ENCODE data around the gene KCNK7. TPM values are rescaled to one million over a fixed set of nuclear protein-coding genes. Genes with fewer than 3 reads are reported as not detected.

KCNK7 gene
- total and polyA plus RNA-seq, 12 donors, result 0.22 to 1.5 (median 0.36) TPM; not detected in 2

GRCh38 chr11:65574109-65574810 is 21.3 kb downstream of the KCNK7 start:
- ATAC-seq, result peak; percentile 59 to 68 (median 61)
- Histone ChIP-seq H3K9me3 (no peaks in the 10 kb centered on the region), H3K27ac (peak overlapping the region; percentile 89 to 100 (median 96)), H3K27me3 (no peaks in the 10 kb centered on the region), H3K36me3 (peaks cover 0 to 9% (median 0%) of the 10 kb centered on the region in 9 donors), H3K4me1 (peaks cover 37 to 76% (median 68%) of the 10 kb centered on the region in 9 donors), H3K4me3 (peak overlapping the region; percentile 3 to 98 (median 84))
- TF ChIP-seq, protein P1, sequence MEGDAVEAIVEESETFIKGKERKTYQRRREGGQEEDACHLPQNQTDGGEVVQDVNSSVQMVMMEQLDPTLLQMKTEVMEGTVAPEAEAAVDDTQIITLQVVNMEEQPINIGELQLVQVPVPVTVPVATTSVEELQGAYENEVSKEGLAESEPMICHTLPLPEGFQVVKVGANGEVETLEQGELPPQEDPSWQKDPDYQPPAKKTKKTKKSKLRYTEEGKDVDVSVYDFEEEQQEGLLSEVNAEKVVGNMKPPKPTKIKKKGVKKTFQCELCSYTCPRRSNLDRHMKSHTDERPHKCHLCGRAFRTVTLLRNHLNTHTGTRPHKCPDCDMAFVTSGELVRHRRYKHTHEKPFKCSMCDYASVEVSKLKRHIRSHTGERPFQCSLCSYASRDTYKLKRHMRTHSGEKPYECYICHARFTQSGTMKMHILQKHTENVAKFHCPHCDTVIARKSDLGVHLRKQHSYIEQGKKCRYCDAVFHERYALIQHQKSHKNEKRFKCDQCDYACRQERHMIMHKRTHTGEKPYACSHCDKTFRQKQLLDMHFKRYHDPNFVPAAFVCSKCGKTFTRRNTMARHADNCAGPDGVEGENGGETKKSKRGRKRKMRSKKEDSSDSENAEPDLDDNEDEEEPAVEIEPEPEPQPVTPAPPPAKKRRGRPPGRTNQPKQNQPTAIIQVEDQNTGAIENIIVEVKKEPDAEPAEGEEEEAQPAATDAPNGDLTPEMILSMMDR (IDR thresholded peaks at IDR 0.05), result peak; percentile 95 to 100 (median 99)
- intact Hi-C loops (cut with DNase I), result loop anchor here in 7 of 10 donors (2.0 to 5.0 kb wide), 5 partner anchors 33 to 343 kb away; partner anchors contain the start of genes MAP3K11 (in 5 of the 7), PCNX3 (in 3 of the 7), C11orf68 (in 1 of the 7) and DRAP1 (in 1 of the 7)
- peak; percentile 94 to 97 for DNase-seq
- 2 to 3% methylated on average over 54 to 60 of the region's 67 CpGs for WGBS, 2 donors

- no peak for ATAC-seq
- peaks cover 37 to 80% (median 75%) of the 10 kb centered on the region in 9 donors for H3K4me1 ChIP-seq
- peak overlapping the region; percentile 19 to 98 (median 84) for H3K4me3 ChIP-seq
- H3K36me3 ChIP-seq, result peaks cover 0 to 7% (median 0%) of the 10 kb centered on the region in 9 donors
- intact Hi-C loops (cut with DNase I), result loop anchor here in 8 of 10 donors (2.0 to 5.0 kb wide), 6 partner anchors 33 to 344 kb away; partner anchors contain the start of genes MAP3K11 (in 5 of the 8), PCNX3 (in 3 of the 8), C11orf68 (in 1 of the 8) and DRAP1 (in 1 of the 8)
- H3K27ac ChIP-seq, result peak overlapping the region; percentile 89 to 100 (median 96)
- H3K9me3 ChIP-seq, result no peaks in the 10 kb centered on the region
- H3K27me3 ChIP-seq, result no peaks in the 10 kb centered on the region
- DNase-seq, result no peak
- TF ChIP-seq, protein P1 (IDR thresholded peaks at IDR 0.05), result no peak
- 27 to 36% methylated on average over 22 of the region's 22 CpGs for WGBS, 2 donors
Measured at GRCh38 chr11:65573391-65574079, 22.1 kb downstream of the KCNK7 start.

- TF ChIP-seq, protein P1 (IDR thresholded peaks at IDR 0.05), result no peak
- H3K36me3 ChIP-seq, result peaks cover 0 to 13% (median 0%) of the 10 kb centered on the region in 9 donors
- peaks cover 29 to 80% (median 76%) of the 10 kb centered on the region in 9 donors for H3K4me1 ChIP-seq
- ATAC-seq, result peak in 7 of 8 donors; percentile 7 to 27 (median 18)
- H3K27me3 ChIP-seq, result no peaks in the 10 kb centered on the region
- H3K27ac ChIP-seq, result peak within 1 kb of the TSS; percentile 89 to 100 (median 96)
- H3K4me3 ChIP-seq, result peak within 1 kb of the TSS; percentile 19 to 98 (median 84)
- 0% methylated on average over 55 to 86 of the region's 86 CpGs for whole genome bisulfite sequencing, 2 donors
- peak; percentile 94 to 95 for DNase-seq
- intact Hi-C loops (cut with DNase I), result loop anchor here in 6 of 10 donors (2.0 to 5.0 kb wide), 5 partner anchors 32 to 345 kb away; partner anchors contain the start of genes MAP3K11 (in 2 of the 6), C11orf68 (in 1 of the 6) and DRAP1 (in 1 of the 6)
- H3K9me3 ChIP-seq, result no peaks in the 10 kb centered on the region
Measured at GRCh38 chr11:65572356-65573051, 23.1 kb downstream of the KCNK7 start, which contains the start of gene FAM89B. TSS of gene FAM89B (plus strand) at chr11:65572538. CDS start at chr11:65572670, 132 bp downstream.
